ENCODE measurements around the gene ST6GAL2. TPM values are rescaled to one million over a fixed set of nuclear protein-coding genes. Genes with fewer than 3 reads are reported as not detected.

ST6GAL2 gene
- total and polyA plus RNA-seq, 5 experiments from 2014 or later = not detected

- Mint-ChIP-seq H3K27ac (no peak overlapping the region), H3K4me1 (no peaks in the 10 kb centered on the region), H3K36me3 (no peaks in the 10 kb centered on the region), H3K9me3 (no peaks in the 10 kb centered on the region), H3K27me3 (peaks cover 0 to 26% (median 6%) of the 10 kb centered on the region in 5 donors), H3K4me3 (no peak overlapping the region)
- ATAC-seq (no peak), DNase-seq (no peak)
- POLR2A ChIA-PET = no interaction called here
Observed at GRCh38 chr2:106831816-106832569, 54.0 kb downstream of the ST6GAL2 start.

DNA sequence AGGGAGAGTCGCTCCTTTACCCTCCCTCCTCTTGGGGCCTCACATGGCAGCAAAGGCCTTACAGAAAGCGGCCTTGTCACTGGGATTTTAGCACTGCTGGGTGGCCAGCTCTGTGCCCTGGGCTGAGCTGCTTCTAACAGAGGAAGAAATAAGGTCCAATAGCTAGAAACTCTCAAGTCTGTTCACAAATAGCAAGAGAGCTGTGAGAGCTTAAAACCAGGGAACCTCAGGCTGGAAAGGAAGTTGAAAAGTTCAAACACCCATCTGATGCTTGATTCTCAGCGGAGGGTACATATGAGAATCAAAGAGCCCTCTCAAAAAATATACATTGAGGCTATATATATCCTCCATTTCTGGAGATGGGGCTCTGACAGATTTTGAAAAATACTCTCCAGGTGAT is 54.7 kb downstream of the ST6GAL2 start:
- ATAC-seq = no peak

DNA sequence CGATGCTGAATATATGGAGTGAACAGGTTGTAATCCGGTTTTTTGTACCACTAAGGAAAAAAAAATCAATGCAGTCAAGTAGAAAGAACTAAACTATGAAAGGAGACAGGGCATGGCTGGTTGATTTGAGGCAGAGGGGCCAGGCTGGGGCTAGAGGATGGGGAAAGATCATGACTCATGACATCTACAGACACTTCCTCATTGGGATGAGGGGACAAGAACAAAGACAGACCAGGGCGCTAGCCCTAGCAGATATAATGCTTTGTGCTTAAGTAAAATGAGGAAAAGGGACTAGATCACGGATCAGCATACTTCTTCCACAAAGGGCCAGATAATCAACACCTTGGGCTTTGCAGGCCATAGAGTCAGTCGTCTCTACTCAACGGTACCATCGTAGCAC is 55.8 kb downstream of the ST6GAL2 start:
- POLR2A ChIA-PET = no interaction called here
- ATAC-seq (no peak), DNase-seq (no peak)
- Mint-ChIP-seq H3K36me3 (no peaks in the 10 kb centered on the region), H3K9me3 (peaks cover 0 to 4% (median 0%) of the 10 kb centered on the region in 9 donors), H3K27ac (no peak overlapping the region), H3K4me3 (no peak overlapping the region), H3K4me1 (no peaks in the 10 kb centered on the region), H3K27me3 (peaks cover 0 to 25% (median 6%) of the 10 kb centered on the region in 5 donors)

More for the DNA sequence above, 54.7 kb downstream of the ST6GAL2 start:
- Mint-ChIP-seq H3K27me3 (peaks cover 0 to 26% (median 6%) of the 10 kb centered on the region in 5 donors), H3K4me3 (no peak overlapping the region), H3K36me3 (no peaks in the 10 kb centered on the region), H3K4me1 (no peaks in the 10 kb centered on the region), H3K9me3 (peaks cover 0 to 2% (median 0%) of the 10 kb centered on the region in 9 donors), H3K27ac (no peak overlapping the region)
- POLR2A ChIA-PET = no interaction called here
- DNase-seq = no peak

DNA sequence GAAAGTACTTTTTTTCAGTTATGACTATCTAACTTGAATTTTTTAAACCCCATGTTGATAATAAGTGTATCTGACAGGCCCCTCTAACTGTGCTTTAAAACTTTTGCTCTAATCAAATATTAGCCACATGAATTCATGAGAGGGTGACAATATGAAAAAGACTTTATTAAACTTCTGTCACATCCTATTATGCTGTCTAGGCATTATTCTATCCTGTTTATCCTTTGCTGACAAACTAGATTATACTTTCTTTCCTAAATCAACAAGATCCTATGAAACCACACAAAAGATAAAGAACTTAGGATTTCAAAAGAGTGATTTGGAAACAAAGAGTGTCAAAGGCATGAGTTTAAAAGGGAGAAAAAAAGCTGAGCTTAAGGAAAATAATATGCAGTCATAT is 57.8 kb downstream of the ST6GAL2 start:
- POLR2A ChIA-PET = no interaction called here

GRCh38 chr2:106827158-106827557 is 58.8 kb downstream of the ST6GAL2 start:
- POLR2A ChIA-PET = no interaction called here
- Mint-ChIP-seq H3K9me3 (peaks cover 0 to 8% (median 0%) of the 10 kb centered on the region in 9 donors), H3K27me3 (peaks cover 0 to 11% (median under 1%) of the 10 kb centered on the region in 5 donors), H3K4me1 (no peaks in the 10 kb centered on the region), H3K36me3 (no peaks in the 10 kb centered on the region), H3K27ac (no peak overlapping the region), H3K4me3 (no peak overlapping the region)
- ATAC-seq (no peak), DNase-seq (no peak)

More for the DNA sequence above, 57.8 kb downstream of the ST6GAL2 start:
- no peak for DNase-seq
- peaks cover 0 to 17% (median 5%) of the 10 kb centered on the region in 5 donors for H3K27me3 Mint-ChIP-seq
- H3K36me3 Mint-ChIP-seq = no peaks in the 10 kb centered on the region
- no peaks in the 10 kb centered on the region for H3K4me1 Mint-ChIP-seq
- ATAC-seq = no peak
- no peak overlapping the region for H3K4me3 Mint-ChIP-seq
- H3K27ac Mint-ChIP-seq = no peak overlapping the region
- H3K9me3 Mint-ChIP-seq = peaks cover 0 to 8% (median 0%) of the 10 kb centered on the region in 9 donors

- peaks cover 0 to 8% (median 0%) of the 10 kb centered on the region in 9 donors for H3K9me3 Mint-ChIP-seq
- no peaks in the 10 kb centered on the region for H3K4me1 Mint-ChIP-seq
- DNase-seq = no peak
- no peak overlapping the region for H3K27ac Mint-ChIP-seq
- ATAC-seq = no peak
- no peak overlapping the region for H3K4me3 Mint-ChIP-seq
- no peaks in the 10 kb centered on the region for H3K36me3 Mint-ChIP-seq
- POLR2A ChIA-PET = no interaction called here
- H3K27me3 Mint-ChIP-seq = peaks cover 0 to 9% (median 0%) of the 10 kb centered on the region in 5 donors
Observed at GRCh38 chr2:106825161-106825560, 60.8 kb downstream of the ST6GAL2 start.

DNA sequence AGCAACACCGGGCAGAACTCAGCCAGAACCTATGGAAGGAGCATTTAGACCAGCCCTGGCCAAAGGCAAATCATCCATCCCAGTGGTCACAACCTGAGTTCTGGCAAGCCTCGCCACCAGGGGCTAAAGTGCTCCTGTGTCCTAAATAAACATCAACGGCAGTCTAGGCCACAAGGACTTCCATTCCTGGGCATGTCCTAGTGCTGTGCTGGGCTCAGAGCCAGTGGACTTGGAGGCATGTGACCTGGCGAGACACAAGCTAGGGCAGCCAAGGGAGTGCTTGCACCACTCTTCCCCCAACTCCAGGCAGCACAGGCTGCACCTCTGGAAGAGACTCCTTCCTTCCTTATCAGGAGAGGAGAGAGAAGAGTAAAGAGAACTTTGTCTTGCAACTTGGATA is 69.0 kb downstream of the ST6GAL2 start:
- Mint-ChIP-seq H3K27ac (no peak overlapping the region), H3K27me3 (peaks cover 5 to 22% (median 7%) of the 10 kb centered on the region in 5 donors), H3K4me3 (no peak overlapping the region), H3K9me3 (peaks cover 0 to 3% (median 0%) of the 10 kb centered on the region in 9 donors), H3K4me1 (no peaks in the 10 kb centered on the region), H3K36me3 (no peaks in the 10 kb centered on the region)
- POLR2A ChIA-PET = no interaction called here
- DNase-seq (no peak), ATAC-seq (no peak)

- no peak for ATAC-seq
- no peaks in the 10 kb centered on the region for H3K4me1 Mint-ChIP-seq
- POLR2A ChIA-PET = no interaction called here
- no peak overlapping the region for H3K4me3 Mint-ChIP-seq
- no peak for DNase-seq
- no peaks in the 10 kb centered on the region for H3K36me3 Mint-ChIP-seq
- H3K27me3 Mint-ChIP-seq = peaks cover 3 to 36% (median 8%) of the 10 kb centered on the region in 5 donors
- H3K9me3 Mint-ChIP-seq = no peaks in the 10 kb centered on the region
- no peak overlapping the region for H3K27ac Mint-ChIP-seq
Observed at GRCh38 chr2:106812841-106813240, 73.1 kb downstream of the ST6GAL2 start.

DNA sequence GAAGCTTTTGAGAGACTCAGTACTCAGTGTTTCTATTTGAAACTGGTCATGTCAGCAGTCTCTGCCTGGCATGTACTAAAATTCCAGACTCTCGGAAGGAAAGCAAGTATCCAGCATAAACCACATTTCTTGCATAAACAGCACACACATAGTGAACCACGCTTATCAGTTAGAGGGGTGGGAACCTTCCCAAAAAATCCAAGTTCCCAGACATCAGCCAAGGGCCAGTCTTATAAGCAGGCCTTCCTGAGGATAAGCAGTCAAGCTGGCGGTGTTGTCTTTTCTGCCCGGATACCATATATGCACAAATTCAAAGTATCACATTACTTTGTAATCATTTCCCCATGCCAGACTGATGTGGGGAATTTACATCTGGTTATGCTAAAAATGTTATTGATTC is 73.6 kb downstream of the ST6GAL2 start:
- POLR2A ChIA-PET = no interaction called here
- Mint-ChIP-seq H3K36me3 (no peaks in the 10 kb centered on the region), H3K9me3 (no peaks in the 10 kb centered on the region), H3K4me3 (no peak overlapping the region), H3K27ac (no peak overlapping the region), H3K4me1 (no peaks in the 10 kb centered on the region), H3K27me3 (peaks cover 3 to 34% (median 8%) of the 10 kb centered on the region in 5 donors)
- no peak for ATAC-seq
- no peak for DNase-seq

GRCh38 chr2:106805716-106806115 is 80.3 kb downstream of the ST6GAL2 start:
- Mint-ChIP-seq H3K36me3 (no peaks in the 10 kb centered on the region), H3K4me1 (no peaks in the 10 kb centered on the region), H3K9me3 (peaks cover 0 to 2% (median 0%) of the 10 kb centered on the region in 9 donors), H3K4me3 (no peak overlapping the region), H3K27me3 (peaks cover 2 to 18% (median 5%) of the 10 kb centered on the region in 5 donors), H3K27ac (no peak overlapping the region)
- DNase-seq (no peak), ATAC-seq (no peak)
- POLR2A ChIA-PET = no interaction called here

DNA sequence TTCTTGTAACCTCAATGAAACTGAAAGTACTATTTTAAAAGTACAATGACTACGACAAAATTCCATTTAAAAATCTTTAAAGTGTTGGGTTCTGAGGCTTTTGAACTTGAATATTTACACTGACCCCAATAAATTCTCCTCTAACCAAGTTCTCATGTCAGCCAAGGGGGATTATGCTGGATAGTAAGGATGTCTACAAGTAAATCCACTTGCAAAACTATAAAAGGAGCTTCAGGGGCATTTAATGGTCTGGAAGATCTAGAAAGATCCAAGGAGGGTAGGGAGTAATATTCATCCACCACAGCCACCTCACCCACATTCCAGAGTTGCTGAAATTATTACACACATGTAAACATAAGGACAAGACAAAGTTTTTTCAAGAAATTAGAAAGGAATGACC is 81.8 kb downstream of the ST6GAL2 start:
- Mint-ChIP-seq H3K4me1 (no peaks in the 10 kb centered on the region), H3K27me3 (peaks cover 2 to 20% (median 7%) of the 10 kb centered on the region in 5 donors), H3K36me3 (no peaks in the 10 kb centered on the region), H3K27ac (no peak overlapping the region), H3K4me3 (no peak overlapping the region), H3K9me3 (peaks cover 0 to 9% (median 0%) of the 10 kb centered on the region in 9 donors)
- DNase-seq (no peak), ATAC-seq (no peak)
- POLR2A ChIA-PET = no interaction called here

DNA sequence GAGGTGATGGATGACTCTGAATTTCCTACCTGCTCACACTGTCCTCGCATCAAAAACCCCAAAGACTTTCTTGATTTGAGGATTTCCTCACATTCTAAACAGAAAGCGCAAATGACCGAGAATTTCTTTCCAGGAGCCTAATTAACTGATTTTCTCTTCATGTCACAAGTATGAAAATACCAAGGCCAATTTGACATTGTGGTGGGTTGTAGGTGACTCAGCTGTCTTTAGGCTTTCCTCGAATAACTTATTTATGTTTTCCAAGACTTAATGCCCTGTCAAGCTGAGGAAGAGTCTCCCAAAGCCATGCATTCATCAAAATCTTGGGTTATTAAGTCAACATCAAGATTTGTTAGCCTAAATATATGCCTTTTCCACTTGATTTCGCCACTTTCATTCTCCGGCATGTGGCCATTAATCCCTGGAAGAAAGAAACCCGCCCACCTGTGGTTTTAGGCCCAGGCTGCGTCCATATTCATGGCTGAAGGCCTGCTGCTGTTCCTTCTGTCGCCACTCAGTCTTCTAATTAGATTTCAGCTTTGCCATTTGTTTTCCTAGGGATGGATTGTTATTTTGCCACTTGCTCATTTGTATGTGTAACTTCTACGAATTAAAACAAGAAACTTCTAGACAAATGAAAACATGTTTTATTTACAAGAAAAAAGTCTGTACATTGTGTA is 84.9 kb downstream of the ST6GAL2 start:
- Mint-ChIP-seq H3K27me3 (peaks cover 0 to 8% (median 2%) of the 10 kb centered on the region in 5 donors), H3K36me3 (no peaks in the 10 kb centered on the region), H3K27ac (no peak overlapping the region), H3K4me3 (no peak overlapping the region), H3K4me1 (no peaks in the 10 kb centered on the region), H3K9me3 (peaks cover 0 to 9% (median 0%) of the 10 kb centered on the region in 9 donors)
- POLR2A ChIA-PET = no interaction called here
- ATAC-seq (no peak), DNase-seq (no peak)

- H3K4me1 Mint-ChIP-seq = no peaks in the 10 kb centered on the region
- no peaks in the 10 kb centered on the region for H3K36me3 Mint-ChIP-seq
- ATAC-seq (no peak), DNase-seq (no peak)
- peaks cover 0 to 8% (median 2%) of the 10 kb centered on the region in 5 donors for H3K27me3 Mint-ChIP-seq
- H3K9me3 Mint-ChIP-seq = peaks cover 0 to 9% (median 0%) of the 10 kb centered on the region in 9 donors
- POLR2A ChIA-PET = no interaction called here
- no peak overlapping the region for H3K4me3 Mint-ChIP-seq
- H3K27ac Mint-ChIP-seq = no peak overlapping the region
Observed at GRCh38 chr2:106800180-106800579, 85.8 kb downstream of the ST6GAL2 start.
